IPS-18c (cell line): ENCODE results near the gene TMEM9.

ENCODE experiments used
- H3K4me3 ChIP-seq: 2 replicates; pipeline ENCODE4 v1.7.0; 2013; ENCODE audit warnings: low read depth, mild to moderate bottlenecking, low read length, moderate library complexity; ENCODE audit not compliant: insufficient read depth
- H3K9me3 ChIP-seq: one replicate; pipeline ENCODE4 v1.6.1; 2013; ENCODE audit warnings: mild to moderate bottlenecking, low read length, moderate library complexity; ENCODE audit not compliant: control insufficient read depth, insufficient read depth

TMEM9 gene

GRCh38 chr1:201156819-201157218, 2.5 kb upstream of the TMEM9 start:
- Histone ChIP-seq H3K4me3 (no peak overlapping the region), H3K9me3 (no peaks in the 10 kb centered on the region)

- H3K9me3 ChIP-seq, result no peaks in the 10 kb centered on the region
- H3K4me3 ChIP-seq, result no peak overlapping the region
Measured at GRCh38 chr1:201156346-201156745, 2.1 kb upstream of the TMEM9 start.

GRCh38 chr1:201155354-201155753, 1.1 kb upstream of the TMEM9 start:
- Histone ChIP-seq H3K9me3 (no peaks in the 10 kb centered on the region), H3K4me3 (no peak overlapping the region)

GRCh38 chr1:201153474-201154388, 543 bp downstream of the TMEM9 start:
- no peaks in the 10 kb centered on the region for H3K9me3 ChIP-seq
- H3K4me3 ChIP-seq, result peak overlapping the region; percentile 79

GRCh38 chr1:201149400-201149799, 4.9 kb downstream of the TMEM9 start:
- Histone ChIP-seq H3K9me3 (no peaks in the 10 kb centered on the region), H3K4me3 (no peak overlapping the region)

GRCh38 chr1:201147396-201148015, 6.8 kb downstream of the TMEM9 start:
- H3K9me3 ChIP-seq, result no peaks in the 10 kb centered on the region
- H3K4me3 ChIP-seq, result no peak overlapping the region

- no peak overlapping the region for H3K4me3 ChIP-seq
- H3K9me3 ChIP-seq, result no peaks in the 10 kb centered on the region
Measured at GRCh38 chr1:201146626-201147390, 7.5 kb downstream of the TMEM9 start.

GRCh38 chr1:201145816-201146215, 8.5 kb downstream of the TMEM9 start:
- H3K4me3 ChIP-seq, result no peak overlapping the region
- H3K9me3 ChIP-seq, result no peaks in the 10 kb centered on the region

GRCh38 chr1:201145132-201145531, 9.1 kb downstream of the TMEM9 start:
- no peaks in the 10 kb centered on the region for H3K9me3 ChIP-seq

GRCh38 chr1:201144701-201145100, 9.6 kb downstream of the TMEM9 start:
- H3K9me3 ChIP-seq, result no peaks in the 10 kb centered on the region

More at GRCh38 chr1:201145132-201145531, 9.1 kb downstream of the TMEM9 start:
- no peak overlapping the region for H3K4me3 ChIP-seq

GRCh38 chr1:201143726-201144635, 10.3 kb downstream of the TMEM9 start:
- Histone ChIP-seq H3K9me3 (no peaks in the 10 kb centered on the region), H3K4me3 (no peak overlapping the region)

More at GRCh38 chr1:201144701-201145100, 9.6 kb downstream of the TMEM9 start:
- no peak overlapping the region for H3K4me3 ChIP-seq

- Histone ChIP-seq H3K9me3 (no peaks in the 10 kb centered on the region), H3K4me3 (no peak overlapping the region)
Measured at GRCh38 chr1:201142849-201143725, 11.2 kb downstream of the TMEM9 start.

- Histone ChIP-seq H3K4me3 (no peak overlapping the region), H3K9me3 (no peaks in the 10 kb centered on the region)
Measured at GRCh38 chr1:201142011-201142848, 12.0 kb downstream of the TMEM9 start.

- Histone ChIP-seq H3K4me3 (no peak overlapping the region), H3K9me3 (no peaks in the 10 kb centered on the region)
Measured at GRCh38 chr1:201141418-201141817, 12.9 kb downstream of the TMEM9 start.

- Histone ChIP-seq H3K9me3 (no peaks in the 10 kb centered on the region), H3K4me3 (no peak overlapping the region)
Measured at GRCh38 chr1:201140941-201141260, 13.4 kb downstream of the TMEM9 start.
